Nephron progenitor cell (in vitro differentiated cells): Measurements from ENCODE around the gene GRIK5.

ENCODE experiments used
- DNase-seq: peaks from one replicate; pipeline ENCODE4 v3.0.0; 2021
- H3K27ac Mint-ChIP-seq: 2 replicates; pipeline ENCODE4 v1.8.0; 2021; ENCODE audit warnings: mild to moderate bottlenecking, moderate library complexity, mixed read lengths
- H3K27me3 Mint-ChIP-seq: 2 replicates; pipeline ENCODE4 v1.8.0; 2021; ENCODE audit warnings: mild to moderate bottlenecking, low read depth, mixed read lengths; ENCODE audit not compliant: poor library complexity
- H3K36me3 Mint-ChIP-seq: 2 replicates; pipeline ENCODE4 v1.8.0; 2021; ENCODE audit warnings: low read depth, mixed read lengths
- H3K4me1 Mint-ChIP-seq: 2 replicates; pipeline ENCODE4 v1.8.0; 2021; ENCODE audit warnings: mixed read lengths
- H3K4me3 Mint-ChIP-seq: 2 replicates; pipeline ENCODE4 v1.8.0; 2021; ENCODE audit warnings: mild to moderate bottlenecking, moderate library complexity, mixed read lengths
- H3K9me3 Mint-ChIP-seq: 2 replicates; pipeline ENCODE4 v1.8.0; 2021; ENCODE audit warnings: mild to moderate bottlenecking, moderate library complexity, mixed read lengths
- CTCF ChIP-seq: fragments of 200-600 bp; sonication (generic); IDR thresholded peaks from 2 replicates; pipeline ENCODE4 v1.5.0; 2021; ENCODE audit warnings: antibody characterized with exemption

Gene GRIK5

GRCh38 chr19:41958367-41959055 is 111.5 kb downstream of the GRIK5 start:
- Mint-ChIP-seq H3K27me3 (peaks cover 6% of the 10 kb centered on the region), H3K27ac (no peak overlapping the region)
- peak; percentile 92 for DNase-seq

GRCh38 chr19:41957838-41958366 is 112.1 kb downstream of the GRIK5 start:
- peak overlapping the region; percentile 22 for H3K27ac Mint-ChIP-seq
- H3K27me3 Mint-ChIP-seq, result peaks cover 9% of the 10 kb centered on the region
- H3K9me3 Mint-ChIP-seq, result no peaks in the 10 kb centered on the region
- no peaks in the 10 kb centered on the region for H3K36me3 Mint-ChIP-seq
- peak; percentile 75 for DNase-seq
- peak overlapping the region; percentile 96 for H3K4me3 Mint-ChIP-seq
- H3K4me1 Mint-ChIP-seq, result peaks cover 27% of the 10 kb centered on the region
- TF ChIP-seq CTCF, result peak; percentile 85

More at GRCh38 chr19:41958367-41959055, 111.5 kb downstream of the GRIK5 start:
- TF ChIP-seq CTCF, result no peak
- no peaks in the 10 kb centered on the region for H3K36me3 Mint-ChIP-seq
- H3K9me3 Mint-ChIP-seq, result no peaks in the 10 kb centered on the region
- H3K4me1 Mint-ChIP-seq, result peaks cover 27% of the 10 kb centered on the region
- peak overlapping the region; percentile 96 for H3K4me3 Mint-ChIP-seq

- Mint-ChIP-seq H3K9me3 (no peaks in the 10 kb centered on the region), H3K27ac (peak overlapping the region; percentile 22), H3K36me3 (no peaks in the 10 kb centered on the region), H3K4me1 (peaks cover 27% of the 10 kb centered on the region), H3K4me3 (peak overlapping the region; percentile 96), H3K27me3 (peaks cover 11% of the 10 kb centered on the region)
- TF ChIP-seq CTCF, result no peak
- DNase-seq, result no peak
Measured at GRCh38 chr19:41957161-41957837, 112.7 kb downstream of the GRIK5 start.

- no peak for DNase-seq
- Mint-ChIP-seq H3K27me3 (peaks cover 15% of the 10 kb centered on the region), H3K4me1 (peaks cover 31% of the 10 kb centered on the region), H3K9me3 (no peaks in the 10 kb centered on the region), H3K4me3 (no peak overlapping the region), H3K36me3 (no peaks in the 10 kb centered on the region), H3K27ac (no peak overlapping the region)
- no peak for TF ChIP-seq CTCF
Measured at GRCh38 chr19:41956621-41957020, 113.4 kb downstream of the GRIK5 start.

- peaks cover 18% of the 10 kb centered on the region for H3K27me3 Mint-ChIP-seq
- no peak overlapping the region for H3K4me3 Mint-ChIP-seq
- no peaks in the 10 kb centered on the region for H3K36me3 Mint-ChIP-seq
- H3K4me1 Mint-ChIP-seq, result peaks cover 29% of the 10 kb centered on the region
- H3K9me3 Mint-ChIP-seq, result no peaks in the 10 kb centered on the region
- no peak overlapping the region for H3K27ac Mint-ChIP-seq
- DNase-seq, result no peak
- no peak for TF ChIP-seq CTCF
Measured at GRCh38 chr19:41955521-41955920, 114.5 kb downstream of the GRIK5 start.
